Sigmoid colon (tissue), 7 donors: ENCODE data around the gene NME4. TPM values are rescaled to one million over a fixed set of nuclear protein-coding genes. Genes with fewer than 3 reads are reported as not detected.

Experiments used
- DNase-seq: peaks from one replicate; pipeline ENCODE4 v3.0.0-alpha.2; 2019
- H3K27ac ChIP-seq, 4 donors: fragments of 200-600 bp; sonication (generic); one replicate each; pipeline ENCODE4 v1.5.1; 2016 to 2019; ENCODE audit warnings: mild to moderate bottlenecking in 1 of 4
- H3K27me3 ChIP-seq, 3 donors: fragments of 200-600 bp; sonication (generic); one replicate each; pipeline ENCODE4 v1.5.1; 2019; ENCODE audit warnings: mild to moderate bottlenecking in 1 of 3
- H3K36me3 ChIP-seq, 4 donors: fragments of 200-600 bp; sonication (generic); one replicate each; pipeline ENCODE4 v1.5.1; 2016 to 2019
- H3K4me1 ChIP-seq, 4 donors: fragments of 200-600 bp; sonication (generic); one replicate each; pipeline ENCODE4 v1.5.1; 2017 to 2019
- H3K4me3 ChIP-seq, 4 donors: fragments of 200-600 bp; sonication (generic); one replicate each; pipeline ENCODE4 v1.5.1; 2017 to 2019; ENCODE audit warnings: mild to moderate bottlenecking in 2 of 4, moderate library complexity in 1 of 4
- H3K9me3 ChIP-seq, 4 donors: fragments of 200-600 bp in 3 of 4; sonication (generic) in 3 of 4; one replicate each; pipeline versions ENCODE4 v1.5.1 to v1.6.1; 2013 to 2019
- EP300 ChIP-seq, 4 donors: sonication (generic); formaldehyde crosslinking; IDR thresholded peaks; one replicate each; pipeline ENCODE4 v1.6.1; 2017; ENCODE audit warnings: antibody characterized with exemption in 4 of 4
- POLR2A ChIP-seq, 2 donors: fragments of 450-650 bp; IDR thresholded peaks; one replicate each; pipeline ENCODE4 v1.6.1; 2016; ENCODE audit warnings: antibody characterized with exemption in 2 of 2, mild to moderate bottlenecking in 2 of 2, moderate library complexity in 2 of 2
- POLR2AphosphoS5 ChIP-seq, 4 donors: sonication (generic); formaldehyde crosslinking; IDR thresholded peaks; one replicate each; pipeline ENCODE4 v1.6.1; 2017; ENCODE audit warnings: antibody characterized with exemption in 4 of 4
- WGBS, 2 donors: extraction: QIAGEN DNeasy Blood & Tissue Kit; methylation state at CpG; one replicate each; pipeline ENCODE4 v1.1.7; 2013; 5-methylcytosine and 5-hydroxymethylcytosine counted together
- intact Hi-C: fragments of 100-400 bp; cut with DNase I; formaldehyde crosslinking; loops from one replicate; pipeline ENCODE4 v1.15.1; 2023
- polyA plus RNA-seq, 3 donors: library from polyadenylated mRNA; stranded (reverse); fragments of 200-250 nt; gene quantifications; one replicate each; pipeline ENCODE4 v1.2.3, GENCODE V29; 2013
- total RNA-seq, 4 donors: library from RNA; depleted of rRNA; stranded (reverse); fragments of >200 nt; gene quantifications; one replicate each; pipeline ENCODE4 v1.1.0, GENCODE V29; 2016
- TF ChIP-seq, protein P1 (sequence below), 4 experiments: fragments of 450-650 bp in 3 of 4; fragments of 200-600 bp in 1 of 4; IDR thresholded peaks; one replicate each; pipeline ENCODE4 v1.5.1; 2016 to 2019; ENCODE audit warnings: antibody characterized with exemption in 4 of 4, mild to moderate bottlenecking in 3 of 4, moderate library complexity in 2 of 4
- donor health status: healthy with polysubstance abuse.
- donor health status: Bipolar disorder and iron deficiency.
- donor health status: healthy.

The NME4 gene
- total and polyA plus RNA-seq, 7 donors: 39.6 to 281 (median 138) TPM

DNA sequence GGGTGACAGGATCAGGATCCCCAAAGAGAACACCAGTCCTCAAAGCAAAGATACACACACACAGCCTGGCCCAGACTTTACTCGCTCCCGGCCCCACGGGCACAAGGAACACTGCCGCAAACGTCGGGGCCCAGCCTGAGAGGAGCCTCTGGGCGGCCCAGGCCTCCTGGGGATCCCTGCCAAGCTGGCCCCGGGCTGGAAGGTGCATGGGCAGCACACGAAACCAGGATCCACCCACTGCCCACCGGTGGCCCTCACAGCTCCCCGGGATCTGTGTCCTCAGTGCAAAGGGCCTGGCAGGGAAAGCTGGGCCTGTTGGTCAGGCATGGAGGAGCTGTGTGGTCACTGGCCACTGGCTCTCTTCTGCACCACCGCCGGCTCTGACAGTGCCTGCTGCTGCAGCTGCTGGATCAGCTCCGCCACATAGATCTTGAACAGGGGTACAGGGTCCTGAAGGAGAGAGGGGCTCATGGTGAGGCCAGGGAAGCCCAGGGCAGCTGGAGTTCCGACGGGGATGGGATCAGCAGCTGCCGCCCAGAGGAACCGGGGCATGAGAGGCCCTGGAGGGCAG, 29.6 kb upstream of the NME4 start:
- Histone ChIP-seq H3K9me3 (no peaks in the 10 kb centered on the region), H3K27me3 (peaks cover 0 to 20% (median 13%) of the 10 kb centered on the region in 3 donors), H3K4me1 (peaks cover 3 to 20% (median 18%) of the 10 kb centered on the region in 4 donors), H3K36me3 (peaks cover 11 to 39% (median 24%) of the 10 kb centered on the region in 4 donors), H3K4me3 (no peak overlapping the region), H3K27ac (no peak overlapping the region)
- TF ChIP-seq, protein P1, sequence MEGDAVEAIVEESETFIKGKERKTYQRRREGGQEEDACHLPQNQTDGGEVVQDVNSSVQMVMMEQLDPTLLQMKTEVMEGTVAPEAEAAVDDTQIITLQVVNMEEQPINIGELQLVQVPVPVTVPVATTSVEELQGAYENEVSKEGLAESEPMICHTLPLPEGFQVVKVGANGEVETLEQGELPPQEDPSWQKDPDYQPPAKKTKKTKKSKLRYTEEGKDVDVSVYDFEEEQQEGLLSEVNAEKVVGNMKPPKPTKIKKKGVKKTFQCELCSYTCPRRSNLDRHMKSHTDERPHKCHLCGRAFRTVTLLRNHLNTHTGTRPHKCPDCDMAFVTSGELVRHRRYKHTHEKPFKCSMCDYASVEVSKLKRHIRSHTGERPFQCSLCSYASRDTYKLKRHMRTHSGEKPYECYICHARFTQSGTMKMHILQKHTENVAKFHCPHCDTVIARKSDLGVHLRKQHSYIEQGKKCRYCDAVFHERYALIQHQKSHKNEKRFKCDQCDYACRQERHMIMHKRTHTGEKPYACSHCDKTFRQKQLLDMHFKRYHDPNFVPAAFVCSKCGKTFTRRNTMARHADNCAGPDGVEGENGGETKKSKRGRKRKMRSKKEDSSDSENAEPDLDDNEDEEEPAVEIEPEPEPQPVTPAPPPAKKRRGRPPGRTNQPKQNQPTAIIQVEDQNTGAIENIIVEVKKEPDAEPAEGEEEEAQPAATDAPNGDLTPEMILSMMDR (IDR thresholded peaks at IDR 0.05): no peak
- TF ChIP-seq EP300 (IDR thresholded peaks at IDR 0.05) (no peak), POLR2AphosphoS5 (IDR thresholded peaks at IDR 0.05) (no peak), POLR2A (IDR thresholded peaks at IDR 0.05) (no peak)
- intact Hi-C loops: no loop called here
- no peak for DNase-seq
- 96 to 97% methylated on average over 18 of the region's 18 CpGs for WGBS, 2 donors

DNA sequence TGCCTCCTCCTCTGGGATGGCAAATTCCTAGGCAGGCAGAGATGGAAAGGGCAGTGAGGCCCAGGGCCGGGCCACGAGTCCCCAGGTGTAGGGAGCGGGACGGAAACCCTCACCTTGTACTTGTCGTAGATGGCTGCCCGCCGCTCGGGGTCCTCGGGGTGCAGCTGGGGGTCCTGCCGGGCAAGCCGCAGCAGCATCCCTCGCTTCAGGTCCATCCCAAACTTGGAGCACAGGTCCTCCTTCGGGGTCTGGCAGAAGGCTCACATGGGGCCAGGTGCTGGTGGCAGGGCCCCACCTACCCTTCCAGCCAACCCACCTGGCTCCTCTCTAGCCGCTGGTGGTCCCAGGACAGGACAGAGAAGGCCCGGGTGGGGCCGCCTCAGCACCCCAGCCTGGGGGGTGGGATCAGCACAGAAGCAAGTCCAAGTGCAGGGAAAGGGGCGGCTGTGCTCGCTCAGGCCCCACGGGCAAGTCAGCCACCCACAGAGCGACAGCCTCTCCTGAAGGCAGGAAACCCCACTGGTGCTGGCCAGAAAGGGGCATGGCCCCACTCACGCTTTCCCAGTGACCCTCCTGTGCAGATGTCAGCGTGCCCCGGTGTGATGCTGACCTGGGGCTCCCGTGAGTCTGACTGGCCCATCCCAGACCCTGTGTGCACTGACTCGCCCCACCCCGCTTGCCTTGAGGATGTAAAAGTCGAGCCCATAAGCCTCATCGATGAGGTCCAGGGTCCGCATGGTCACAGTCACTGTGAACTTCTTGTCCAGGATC, 28.4 kb upstream of the NME4 start:
- peak; percentile 60 for DNase-seq
- Histone ChIP-seq H3K27me3 (peaks cover 0 to 12% (median 6%) of the 10 kb centered on the region in 3 donors), H3K36me3 (peaks cover 11 to 50% (median 25%) of the 10 kb centered on the region in 4 donors), H3K9me3 (no peaks in the 10 kb centered on the region), H3K27ac (no peak overlapping the region), H3K4me3 (no peak overlapping the region), H3K4me1 (peaks cover 3 to 20% (median 18%) of the 10 kb centered on the region in 4 donors)
- TF ChIP-seq POLR2AphosphoS5 (IDR thresholded peaks at IDR 0.05): no peak
- no peak for TF ChIP-seq EP300 (IDR thresholded peaks at IDR 0.05)
- TF ChIP-seq POLR2A (IDR thresholded peaks at IDR 0.05): no peak
- TF ChIP-seq, protein P1 (IDR thresholded peaks at IDR 0.05): no peak
- 94 to 95% methylated on average over 29 of the region's 29 CpGs for WGBS, 2 donors
- intact Hi-C loops: no loop called here

DNA sequence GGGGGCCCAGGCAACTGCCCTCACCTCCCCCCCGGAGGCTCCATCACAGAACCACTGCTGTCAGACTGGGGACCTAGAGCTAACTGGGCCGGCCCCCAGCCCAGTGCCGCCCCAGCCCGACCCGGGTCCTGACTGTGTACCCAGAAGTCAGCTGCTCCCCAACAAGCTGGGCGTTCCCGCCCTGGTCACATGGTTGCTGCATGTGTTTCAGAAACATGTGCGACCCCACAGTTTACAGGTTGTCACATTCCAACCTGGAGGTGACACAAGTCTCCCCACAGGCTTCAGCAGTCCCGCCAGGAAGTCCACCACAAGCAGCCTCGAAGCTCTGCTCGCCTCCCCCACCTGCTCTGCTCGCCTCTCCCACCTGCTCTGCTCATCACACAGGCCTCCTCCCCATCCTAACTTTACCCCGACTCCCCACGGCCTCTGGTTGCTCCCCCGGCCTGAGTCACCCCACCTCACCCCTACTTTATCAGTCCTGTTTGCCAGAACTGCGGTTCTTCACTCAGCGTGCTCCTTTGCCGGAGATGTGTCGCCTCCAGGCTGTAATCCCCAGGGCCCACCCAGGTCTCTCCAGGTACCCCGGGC, 27.6 kb upstream of the NME4 start:
- Histone ChIP-seq H3K27me3 (peaks cover 0 to 6% (median 5%) of the 10 kb centered on the region in 3 donors), H3K4me3 (peak overlapping the region in 2 of 4 donors; percentile 57 to 59), H3K27ac (no peak overlapping the region), H3K9me3 (no peaks in the 10 kb centered on the region), H3K4me1 (peaks cover 3 to 20% (median 18%) of the 10 kb centered on the region in 4 donors), H3K36me3 (peaks cover 11 to 58% (median 26%) of the 10 kb centered on the region in 4 donors)
- TF ChIP-seq POLR2AphosphoS5 (IDR thresholded peaks at IDR 0.05) (no peak), EP300 (IDR thresholded peaks at IDR 0.05) (no peak), POLR2A (IDR thresholded peaks at IDR 0.05) (no peak)
- TF ChIP-seq, protein P1 (IDR thresholded peaks at IDR 0.05): no peak
- 86 to 91% methylated on average over 20 of the region's 20 CpGs for WGBS, 2 donors
- no peak for DNase-seq
- intact Hi-C loops: no loop called here

DNA sequence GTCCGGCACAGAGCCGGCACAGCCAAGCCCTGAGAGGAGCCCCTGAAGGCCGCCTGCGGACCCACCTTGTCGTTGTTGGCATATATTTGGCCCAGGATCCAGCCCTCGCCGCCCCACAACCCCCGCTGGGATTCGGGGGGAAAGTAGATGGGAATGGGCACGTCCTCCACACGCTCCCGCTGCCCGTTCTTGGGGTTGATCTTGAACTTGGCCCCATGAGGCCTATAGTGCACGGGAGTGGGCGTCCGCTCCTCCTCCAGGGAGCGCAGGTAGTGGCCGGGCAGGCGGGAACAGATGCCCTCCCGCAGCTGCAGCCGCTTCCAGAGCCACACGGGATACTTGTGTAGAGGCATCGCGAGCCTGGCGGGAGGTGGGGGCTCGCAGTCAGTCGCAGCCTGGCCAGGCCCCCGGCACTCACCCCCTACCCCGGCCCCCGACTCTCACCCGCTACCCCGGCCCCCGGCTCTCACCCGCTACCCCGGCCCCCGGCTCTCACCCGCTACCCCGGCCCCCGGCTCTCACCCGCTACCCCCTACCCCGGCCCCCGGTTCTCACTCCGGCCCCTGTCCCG, 27.0 kb upstream of the NME4 start:
- DNase-seq: peak; percentile 68
- peaks cover 0 to under 1% (median 0%) of the 10 kb centered on the region in 3 donors for H3K27me3 ChIP-seq
- H3K4me3 ChIP-seq: peak overlapping the region; percentile 44 to 59 (median 55)
- H3K27ac ChIP-seq: peak overlapping the region in 3 of 4 donors; percentile 76 to 77 (median 76)
- intact Hi-C loops: loop anchor here (5.0 kb wide), 1 partner anchor 48 kb away; no protein-coding TSS in a partner anchor
- H3K36me3 ChIP-seq: peaks cover 13 to 64% (median 32%) of the 10 kb centered on the region in 4 donors
- no peaks in the 10 kb centered on the region for H3K9me3 ChIP-seq
- TF ChIP-seq EP300 (IDR thresholded peaks at IDR 0.05): no peak
- TF ChIP-seq POLR2AphosphoS5 (IDR thresholded peaks at IDR 0.05): no peak
- TF ChIP-seq, protein P1 (IDR thresholded peaks at IDR 0.05): no peak
- no peak for TF ChIP-seq POLR2A (IDR thresholded peaks at IDR 0.05)
- 25 to 45% methylated on average over 44 of the region's 44 CpGs for WGBS, 2 donors
- peaks cover 3 to 20% (median 18%) of the 10 kb centered on the region in 4 donors for H3K4me1 ChIP-seq
